HepG2 (cell line): Measurements from ENCODE around the gene BRPF1. TPM values are rescaled to one million over a fixed set of nuclear protein-coding genes. Genes with fewer than 3 reads are reported as not detected.

ENCODE experiments used
- AGO2 ChIP-seq: fragments of 200-400 bp; formaldehyde crosslinking; optimal IDR thresholded peaks from 2 replicates; pipeline ENCODE3; 2017; ENCODE audit warnings: mild to moderate bottlenecking, low read depth, low read length, moderate library complexity
- ARID4A ChIP-seq: sonication (generic); formaldehyde crosslinking; IDR thresholded peaks from 2 replicates; pipeline ENCODE4 v1.5.0; 2020; ENCODE audit warnings: mild to moderate bottlenecking, missing genetic modification reagents, borderline replicate concordance
- ATAD3A ChIP-seq: sonication (generic); formaldehyde crosslinking; IDR thresholded peaks from 2 replicates; pipeline ENCODE4 v1.4.0; 2020; ENCODE audit warnings: missing genetic modification reagents
- MAFF ChIP-seq: IDR thresholded peaks from 2 replicates; pipeline ENCODE4 v1.6.1; 2011; ENCODE audit warnings: low read depth, low read length, improper control_type of control experiment
- REXO4 ChIP-seq: sonication (generic); formaldehyde crosslinking; IDR thresholded peaks from 2 replicates; pipeline ENCODE4 v1.8.0; 2022; ENCODE audit warnings: missing genetic modification reagents, mild to moderate bottlenecking, borderline replicate concordance
- ZBTB14 ChIP-seq: sonication (generic); formaldehyde crosslinking; IDR thresholded peaks from 2 replicates; pipeline ENCODE4 v1.4.0; 2020; ENCODE audit warnings: missing genetic modification reagents
- ZBTB40 ChIP-seq, 2 experiments: fragments of 450-650 bp in 1 of 2; sonication (generic) in 1 of 2; formaldehyde crosslinking in 1 of 2; IDR thresholded peaks; 2 replicates each; pipeline versions ENCODE4 v1.6.1 to v1.8.0; 2016 to 2022; ENCODE audit warnings: antibody characterized with exemption in 1 of 2, mild to moderate bottlenecking in 1 of 2, missing genetic modification reagents in 1 of 2
- ZBTB7A ChIP-seq: sonication (generic); formaldehyde crosslinking; IDR thresholded peaks from 2 replicates; pipeline ENCODE4 v1.8.0; 2022; ENCODE audit warnings: mild to moderate bottlenecking, missing genetic modification reagents
- ZKSCAN8 ChIP-seq: IDR thresholded peaks from 2 replicates; pipeline ENCODE4 v1.6.1; 2016; ENCODE audit warnings: borderline replicate concordance, missing genetic modification reagents, missing compliant biosample characterization
- ZNF543 ChIP-seq: sonication (generic); formaldehyde crosslinking; IDR thresholded peaks from 2 replicates; pipeline ENCODE4 v1.4.0; 2020; ENCODE audit warnings: mild to moderate bottlenecking, missing genetic modification reagents
- polyA plus RNA-seq, 8 experiments: library from polyadenylated mRNA; depleted of rRNA in 3 of 8; stranded (reverse) in 7 of 8; unstranded in 1 of 8; fragments of >200 nt; fragmentation: Illumina TruSeq in 4 of 8; extraction: Trizol in 4 of 8; gene quantifications; 2 replicates each; pipeline versions ENCODE4 v1.2.1 to v1.2.3, GENCODE V29; 2011 to 2016; ENCODE audit warnings: low read depth in 4 of 8, missing spikeins in 1 of 8, mixed read lengths in 1 of 8; ENCODE audit not compliant: insufficient read depth in 1 of 8
- total RNA-seq, 5 experiments: library from RNA; depleted of rRNA; stranded (reverse); fragments of >200 nt; fragmentation: Illumina TruSeq; extraction: Trizol; gene quantifications; 2 replicates each; pipeline ENCODE4 v1.2.3, GENCODE V29; 2016; ENCODE audit warnings: low read depth in 1 of 5
- TF ChIP-seq, protein P1 (sequence below): IDR thresholded peaks from 2 replicates; pipeline ENCODE4 v1.6.1; 2016; ENCODE audit warnings: low read depth, control low read depth

Gene BRPF1
- total and polyA plus RNA-seq, 2 of the 13 experiments (the other 11 are each of a cell fraction or from before 2014, with no cell fraction given): 7.3 to 10.0 TPM

DNA sequence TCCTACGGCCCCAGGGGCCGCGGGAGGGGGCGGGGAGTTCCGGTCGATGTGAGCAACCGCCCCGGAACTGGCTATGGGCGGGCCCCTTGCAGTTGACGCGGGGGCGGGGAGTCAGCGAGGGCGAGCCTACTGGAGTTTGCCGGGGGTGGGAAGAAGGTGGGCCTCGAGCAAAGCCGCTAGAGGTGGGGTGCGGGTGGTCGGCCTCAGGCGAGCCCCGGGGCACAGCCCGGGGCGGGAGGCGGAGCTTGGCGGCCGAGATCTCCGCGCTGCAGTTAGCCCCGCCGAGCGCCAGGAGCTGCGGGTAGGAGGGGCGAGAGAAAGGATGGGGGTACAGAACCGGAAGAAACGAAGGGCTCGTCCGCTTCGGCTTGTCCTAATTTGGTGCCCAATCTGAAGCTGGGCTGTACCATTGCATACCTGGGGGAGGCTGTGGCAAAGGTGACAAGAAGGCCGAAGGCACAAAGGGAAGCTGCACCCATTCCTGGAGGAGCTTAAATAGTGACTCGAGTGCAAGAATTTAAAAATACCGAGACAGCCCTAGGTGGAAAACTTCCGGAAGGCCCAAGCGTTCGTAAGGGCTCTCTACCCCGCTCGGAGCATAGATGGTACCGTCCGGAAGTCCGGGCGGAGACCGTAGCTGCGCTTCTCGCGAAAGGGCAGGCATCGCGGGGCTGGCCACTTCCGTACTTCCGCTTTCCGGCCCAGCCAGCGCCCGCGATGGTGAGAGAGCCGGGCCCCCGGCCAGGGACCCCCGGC lies 61.0 kb downstream of the BRPF1 start, which contains the start of the genes ARPC4 and TADA3 (continued):
- TF ChIP-seq ZBTB40 (IDR thresholded peaks at IDR 0.05): no peak
- TF ChIP-seq ZBTB40 (CRISPR knock-in tag; IDR thresholded peaks at IDR 0.05): peak; percentile 38; the same call in 1 of the 2 replicates
- TF ChIP-seq ZBTB7A: peak; percentile 15; the same call in 1 of the 2 replicates
- peak; percentile 65 for TF ChIP-seq ARID4A (CRISPR knock-in tag)
- peak; percentile 77 for TF ChIP-seq AGO2
- TF ChIP-seq, protein P1, sequence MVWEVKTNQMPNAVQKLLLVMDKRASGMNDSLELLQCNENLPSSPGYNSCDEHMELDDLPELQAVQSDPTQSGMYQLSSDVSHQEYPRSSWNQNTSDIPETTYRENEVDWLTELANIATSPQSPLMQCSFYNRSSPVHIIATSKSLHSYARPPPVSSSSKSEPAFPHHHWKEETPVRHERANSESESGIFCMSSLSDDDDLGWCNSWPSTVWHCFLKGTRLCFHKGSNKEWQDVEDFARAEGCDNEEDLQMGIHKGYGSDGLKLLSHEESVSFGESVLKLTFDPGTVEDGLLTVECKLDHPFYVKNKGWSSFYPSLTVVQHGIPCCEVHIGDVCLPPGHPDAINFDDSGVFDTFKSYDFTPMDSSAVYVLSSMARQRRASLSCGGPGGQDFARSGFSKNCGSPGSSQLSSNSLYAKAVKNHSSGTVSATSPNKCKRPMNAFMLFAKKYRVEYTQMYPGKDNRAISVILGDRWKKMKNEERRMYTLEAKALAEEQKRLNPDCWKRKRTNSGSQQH (CRISPR knock-in tag): peak; percentile 68; the same call in 1 of the 2 replicates
- no peak for TF ChIP-seq ZBTB14
- TF ChIP-seq ATAD3A: no peak
- peak; percentile 22; the same call in 1 of the 2 replicates for TF ChIP-seq ZKSCAN8 (CRISPR knock-in tag)
- no peak for TF ChIP-seq REXO4 (CRISPR knock-in tag)
- TF ChIP-seq MAFF: peak; percentile 7; the same call in 1 of the 2 replicates
- 0 out of 2 replicates have a peak, but pooled peaks have one; percentile 23 for TF ChIP-seq ZNF543 (CRISPR knock-in tag)
